Measurements from ENCODE around the gene RTP2.

The RTP2 gene

DNA sequence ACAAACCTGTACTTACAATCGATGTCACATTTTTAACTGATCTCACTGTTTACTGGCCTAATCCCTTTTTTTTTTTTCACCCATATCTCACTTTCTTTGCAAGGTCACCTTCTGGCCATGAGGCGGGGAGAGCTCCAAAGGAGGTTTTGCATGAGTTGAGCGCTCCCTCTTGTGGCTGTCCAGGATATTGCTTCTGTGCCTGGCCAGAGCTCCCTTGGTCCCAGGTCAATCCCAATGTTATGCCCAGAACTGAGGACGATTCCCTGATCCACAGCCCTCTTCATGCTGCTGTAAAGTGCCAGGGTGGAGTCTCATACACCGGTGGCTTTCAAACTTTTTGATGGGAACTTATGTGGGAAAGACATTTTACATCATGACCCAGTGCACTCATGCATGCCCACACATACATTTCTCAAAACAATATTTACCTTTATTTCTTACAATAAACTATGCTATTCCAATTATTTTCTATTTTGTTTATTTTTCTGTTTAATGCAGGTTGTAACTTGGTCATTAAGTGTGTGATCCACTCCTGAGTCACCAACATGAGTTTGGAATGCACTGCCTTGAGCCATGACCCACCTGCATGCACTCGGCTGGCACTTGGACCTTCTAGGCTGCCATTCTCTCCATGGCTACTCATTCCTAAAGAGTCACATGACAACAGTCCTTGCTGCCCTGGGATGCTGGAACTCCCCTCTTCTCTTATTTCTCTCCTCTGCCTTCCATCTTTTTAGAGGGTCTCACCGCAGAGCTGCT is 22.5 kb downstream of the RTP2 start:
- TF ChIP-seq, protein P1, sequence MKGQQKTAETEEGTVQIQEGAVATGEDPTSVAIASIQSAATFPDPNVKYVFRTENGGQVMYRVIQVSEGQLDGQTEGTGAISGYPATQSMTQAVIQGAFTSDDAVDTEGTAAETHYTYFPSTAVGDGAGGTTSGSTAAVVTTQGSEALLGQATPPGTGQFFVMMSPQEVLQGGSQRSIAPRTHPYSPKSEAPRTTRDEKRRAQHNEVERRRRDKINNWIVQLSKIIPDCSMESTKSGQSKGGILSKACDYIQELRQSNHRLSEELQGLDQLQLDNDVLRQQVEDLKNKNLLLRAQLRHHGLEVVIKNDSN (IDR thresholded peaks at IDR 0.05): no peak
- peak; percentile 95 for TF ChIP-seq RAD21 (IDR thresholded peaks at IDR 0.05; ENCODE audit: low read depth)

DNA sequence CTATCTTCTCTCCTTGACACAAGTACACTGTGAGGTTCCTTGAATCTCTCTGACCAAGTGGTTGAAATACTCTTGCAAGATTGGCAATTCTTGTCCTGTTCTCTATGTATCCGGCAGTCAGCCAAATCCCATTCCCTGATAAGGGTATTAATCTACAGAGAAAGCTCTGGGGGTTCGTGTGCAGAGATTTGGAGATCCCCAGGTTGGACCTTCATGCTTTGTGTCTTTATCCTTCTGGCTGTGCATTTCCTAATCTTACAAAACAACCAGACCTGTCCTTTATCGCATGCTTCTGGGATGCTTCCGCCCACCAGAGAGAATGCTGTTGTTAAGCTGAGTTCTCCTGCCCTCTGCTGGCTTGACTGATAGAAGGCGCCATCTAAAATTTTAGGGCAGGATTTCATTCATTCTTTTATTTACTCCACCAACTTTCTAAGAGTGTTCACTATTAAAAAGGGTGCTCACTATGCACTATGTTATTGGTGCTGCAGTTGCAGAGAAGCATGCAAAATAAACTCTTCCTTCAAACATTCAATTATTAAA is 23.6 kb downstream of the RTP2 start:
- TF ChIP-seq NFIC (IDR thresholded peaks at IDR 0.05): no peak
- peak; percentile 71 for TF ChIP-seq RAD21 (IDR thresholded peaks at IDR 0.05; ENCODE audit: low read depth)

DNA sequence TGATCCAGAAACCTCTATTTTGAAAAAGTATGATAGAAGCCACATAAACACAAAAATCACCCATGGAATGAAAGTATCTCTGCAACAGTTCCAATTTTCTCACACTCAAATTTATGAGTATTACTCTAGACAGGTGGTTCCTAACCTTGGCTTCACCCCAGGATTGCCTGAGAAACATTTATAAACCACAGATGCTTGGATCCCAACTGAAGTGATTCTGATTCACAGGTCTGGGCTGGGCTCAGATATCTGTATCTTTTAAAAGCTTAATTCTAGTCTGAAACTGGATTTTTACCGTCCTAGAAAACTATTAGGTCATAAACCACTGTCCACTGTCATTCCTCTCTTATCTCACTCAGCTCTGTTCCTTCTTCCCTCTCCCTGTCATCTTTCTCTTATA is 24.8 kb downstream of the RTP2 start:
- TF ChIP-seq NFIC (IDR thresholded peaks at IDR 0.05) (no peak), TEAD4 (IDR thresholded peaks at IDR 0.05) (no peak), REST (IDR thresholded peaks at IDR 0.05; ENCODE audit: low read depth) (no peak), ZBTB7A (IDR thresholded peaks at IDR 0.05; ENCODE audit: low read depth) (no peak), EGR1 (IDR thresholded peaks at IDR 0.05) (no peak), TCF12 (IDR thresholded peaks at IDR 0.05; ENCODE audit: low read depth) (no peak)
- TF ChIP-seq, protein P2, sequence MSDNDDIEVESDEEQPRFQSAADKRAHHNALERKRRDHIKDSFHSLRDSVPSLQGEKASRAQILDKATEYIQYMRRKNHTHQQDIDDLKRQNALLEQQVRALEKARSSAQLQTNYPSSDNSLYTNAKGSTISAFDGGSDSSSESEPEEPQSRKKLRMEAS (IDR thresholded peaks at IDR 0.05): no peak

GRCh38 chr3:187673012-187673411 is 29.3 kb downstream of the RTP2 start:
- TF ChIP-seq, protein P1 (IDR thresholded peaks at IDR 0.05): no peak
- TF ChIP-seq NFIC (IDR thresholded peaks at IDR 0.05): no peak
- TF ChIP-seq RAD21 (IDR thresholded peaks at IDR 0.05; ENCODE audit: low read depth): no peak
- TF ChIP-seq FOXM1 (IDR thresholded peaks at IDR 0.05; ENCODE audit: borderline replicate concordance, low read depth): no peak
- no peak for TF ChIP-seq TCF12 (IDR thresholded peaks at IDR 0.05; ENCODE audit: low read depth)
- TF ChIP-seq, protein P2 (IDR thresholded peaks at IDR 0.05): no peak
- no peak for TF ChIP-seq EP300 (IDR thresholded peaks at IDR 0.05; ENCODE audit: borderline replicate concordance)
- TF ChIP-seq TEAD4 (IDR thresholded peaks at IDR 0.05): no peak
- TF ChIP-seq CEBPB (IDR thresholded peaks at IDR 0.05): no peak
- no peak for TF ChIP-seq CREB1 (IDR thresholded peaks at IDR 0.05; ENCODE audit: low read depth)
- no peak for TF ChIP-seq ZBTB7A (IDR thresholded peaks at IDR 0.05; ENCODE audit: low read depth)

DNA sequence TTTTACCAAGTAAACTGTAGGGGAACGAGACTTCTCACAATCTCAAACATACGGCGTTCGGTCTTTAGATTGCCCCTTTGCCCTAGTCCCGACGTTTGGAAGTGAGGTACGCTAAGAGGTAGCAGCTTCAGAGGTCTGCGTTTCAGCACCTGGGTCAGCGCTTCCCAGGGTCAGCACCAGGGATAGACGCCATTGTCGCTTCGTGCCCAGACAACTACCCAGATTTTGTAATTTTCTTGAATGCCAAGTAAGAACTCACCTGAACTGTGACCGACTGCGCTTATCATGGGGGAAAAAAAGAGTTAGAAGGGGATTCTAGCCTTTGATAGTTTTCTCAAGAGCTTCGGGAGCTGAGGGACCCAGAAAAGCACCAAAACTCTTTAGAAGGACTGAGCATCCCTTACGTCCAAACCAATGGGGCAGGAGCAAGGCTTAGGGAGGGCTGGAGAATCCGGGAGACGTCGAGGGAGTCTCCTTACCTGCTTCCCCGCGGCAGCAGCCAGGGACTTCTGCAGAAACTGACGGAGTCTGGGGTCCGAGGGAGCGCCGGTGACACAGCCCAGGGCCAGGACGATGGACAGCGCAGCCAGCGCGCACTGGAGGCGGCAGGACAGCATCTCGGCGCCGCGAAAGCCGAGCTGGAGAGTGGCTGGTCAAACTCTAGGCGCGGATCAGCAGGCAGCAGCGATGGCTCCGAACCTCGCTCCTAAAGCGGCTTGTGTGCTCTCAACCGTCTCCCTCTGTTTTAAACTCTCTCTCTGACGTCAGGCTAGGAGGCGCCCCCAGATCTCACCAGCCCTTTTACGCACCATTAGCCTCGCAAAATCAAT is 32.5 kb downstream of the RTP2 start, which contains the start of gene SST:
Gene SST, minus strand, starts transcription at position 720 of the 830 bp plus-strand sequence. Its CDS starts 103 bp downstream, at position 617.
- TF ChIP-seq ZBTB7A (IDR thresholded peaks at IDR 0.05; ENCODE audit: low read depth) (no peak), TEAD4 (IDR thresholded peaks at IDR 0.05) (0 out of 2 replicates have a peak, but pooled peaks have one; percentile 28), YY1 (IDR thresholded peaks at IDR 0.05; ENCODE audit: low read depth) (peak; percentile 81), REST (IDR thresholded peaks at IDR 0.05; ENCODE audit: low read depth) (peak; percentile 99), RAD21 (IDR thresholded peaks at IDR 0.05; ENCODE audit: low read depth) (no peak)
- TF ChIP-seq, protein P2 (IDR thresholded peaks at IDR 0.05): peak; percentile 40; the same call in 1 of the 2 replicates

- TF ChIP-seq ZBTB7A (IDR thresholded peaks at IDR 0.05; ENCODE audit: low read depth): no peak
- no peak for TF ChIP-seq CREB1 (IDR thresholded peaks at IDR 0.05; ENCODE audit: low read depth)
- no peak for TF ChIP-seq FOXM1 (IDR thresholded peaks at IDR 0.05; ENCODE audit: borderline replicate concordance, low read depth)
- TF ChIP-seq YY1 (IDR thresholded peaks at IDR 0.05; ENCODE audit: low read depth): no peak
- no peak for TF ChIP-seq EGR1 (IDR thresholded peaks at IDR 0.05)
- no peak for TF ChIP-seq NFIC (IDR thresholded peaks at IDR 0.05)
- no peak for TF ChIP-seq EP300 (IDR thresholded peaks at IDR 0.05; ENCODE audit: borderline replicate concordance)
- TF ChIP-seq, protein P1 (IDR thresholded peaks at IDR 0.05): no peak
- no peak for TF ChIP-seq RAD21 (IDR thresholded peaks at IDR 0.05; ENCODE audit: low read depth)
- TF ChIP-seq TEAD4 (IDR thresholded peaks at IDR 0.05): no peak
- TF ChIP-seq TAF1 (IDR thresholded peaks at IDR 0.05; ENCODE audit: low read depth): no peak
- no peak for TF ChIP-seq REST (IDR thresholded peaks at IDR 0.05; ENCODE audit: low read depth)
- no peak for TF ChIP-seq CEBPB (IDR thresholded peaks at IDR 0.05)
- TF ChIP-seq, protein P2 (IDR thresholded peaks at IDR 0.05): no peak
- no peak for TF ChIP-seq TCF12 (IDR thresholded peaks at IDR 0.05; ENCODE audit: low read depth)
Measured at GRCh38 chr3:187667526-187667925, 34.8 kb downstream of the RTP2 start.

Measured in Ishikawa (cell line).